Ovary (tissue), 9 donors: Measurements from ENCODE around the gene PLEKHA6. TPM values are rescaled to one million over a fixed set of nuclear protein-coding genes. Genes with fewer than 3 reads are reported as not detected.

Experiments
- DNase-seq, 5 donors: peaks; one replicate each; pipeline ENCODE4 v3.0.0-alpha.2; 2019 to 2020
- H3K27ac ChIP-seq, 2 donors: fragments of 200-600 bp; one replicate each; pipeline versions ENCODE4 v1.5.1 to v1.8.0; 2019 to 2022
- H3K27me3 ChIP-seq: fragments of 200-600 bp; one replicate; pipeline ENCODE4 v1.8.0; 2022
- H3K36me3 ChIP-seq: fragments of 200-600 bp; sonication (generic); one replicate; pipeline ENCODE4 v1.5.1; 2019
- H3K4me1 ChIP-seq: one replicate; pipeline ENCODE4 v1.8.1; 2013; ENCODE audit warnings: mild to moderate bottlenecking, moderate library complexity; ENCODE audit not compliant: insufficient read depth
- H3K4me3 ChIP-seq: fragments of 200-600 bp; sonication (generic); one replicate; pipeline ENCODE4 v1.5.1; 2017
- H3K9me3 ChIP-seq, 2 donors: fragments of 200-600 bp in 1 of 2; sonication (generic) in 1 of 2; one replicate each; pipeline versions ENCODE4 v1.5.1 to v1.8.1; 2013 to 2019; ENCODE audit warnings: mild to moderate bottlenecking in 1 of 2, moderate library complexity in 1 of 2
- CTCF ChIP-seq, 3 donors: fragments of 450-650 bp in 2 of 3; fragments of 200-600 bp in 1 of 3; IDR thresholded peaks; one replicate each; pipeline versions ENCODE4 v1.5.1 to v1.8.0; 2016 to 2022; ENCODE audit warnings: antibody characterized with exemption in 3 of 3, mild to moderate bottlenecking in 1 of 3
- EP300 ChIP-seq: sonication (generic); formaldehyde crosslinking; IDR thresholded peaks from one replicate; pipeline ENCODE4 v1.6.1; 2017; ENCODE audit warnings: antibody characterized with exemption
- POLR2A ChIP-seq: fragments of 450-650 bp; IDR thresholded peaks from one replicate; pipeline ENCODE4 v1.6.1; 2017; ENCODE audit warnings: antibody characterized with exemption, mild to moderate bottlenecking, moderate library complexity
- WGBS, 3 donors: extraction: QIAGEN DNeasy Blood & Tissue Kit in 1 of 3; methylation state at CpG; one replicate each; pipeline versions ENCODE4 v1.1.5 to v1.1.7; 2013 to 2017; 5-methylcytosine and 5-hydroxymethylcytosine counted together
- intact Hi-C, 4 donors: fragments of 100-400 bp; cut with DNase I; formaldehyde crosslinking; loops; one replicate each; pipeline versions ENCODE4 v1.11.0 to v1.15.1; 2022 to 2023
- polyA plus RNA-seq, 2 donors: library from polyadenylated mRNA; stranded (reverse); fragments of 200-250 nt in 1 of 2; fragments of 350-450 nt in 1 of 2; fragmentation: Illumina TruSeq in 1 of 2; extraction: RNeasy Lipid Tissue Mini Kit (QIAGEN cat#74804) in 1 of 2; gene quantifications; one replicate each; pipeline ENCODE4 v1.2.3, GENCODE V29; 2013 to 2014
- total RNA-seq, 7 donors: library from RNA; depleted of rRNA in 2 of 7; stranded (reverse); fragments of >200 nt in 2 of 7; fragmentation: NEBNext Ultra II Directional in 3 of 7; extraction: Animal tissue kit (Norgen Biotek cat#: 25700) in 3 of 7; gene quantifications; one replicate each; pipeline versions ENCODE4 v1.1.0 to v1.2.4, GENCODE V29; 2016 to 2023
- donor health status: DM: no; HTN: no; CAD: no; lungs with moderate emphysema.
- donor health status: DM: no; HTN: no; CAD: no.
- donor health status: Bipolar disorder and iron deficiency.
- donor health status: DM: yes; HTN: yes; CAD: no.
- donor health status: DM: no; HTN: no; CAD: no.
- donor health status: DM: yes; HTN: yes; CAD: no.

PLEKHA6 gene
- total and polyA plus RNA-seq, 9 donors, result 2.3 to 20.5 (median 6.6) TPM

- no peaks in the 10 kb centered on the region for H3K9me3 ChIP-seq
- H3K4me3 ChIP-seq, result no peak overlapping the region
- no peaks in the 10 kb centered on the region for H3K36me3 ChIP-seq
- no peak for DNase-seq
- H3K4me1 ChIP-seq, result peaks cover 3% of the 10 kb centered on the region
- no peak overlapping the region for H3K27ac ChIP-seq
- TF ChIP-seq EP300, result no peak
- no peak for TF ChIP-seq CTCF (IDR thresholded peaks at IDR 0.05)
- intact Hi-C loops, result no loop called here
- 90 to 98% (median 97%) methylated on average over 2 of the region's 2 CpGs for WGBS, 3 donors
- H3K27me3 ChIP-seq, result no peaks in the 10 kb centered on the region
Measured at GRCh38 chr1:204192046-204192445, 167.7 kb downstream of the PLEKHA6 start.

GRCh38 chr1:204191456-204191855 is 168.3 kb downstream of the PLEKHA6 start:
- no peak overlapping the region for H3K27ac ChIP-seq
- H3K4me1 ChIP-seq, result peaks cover 3% of the 10 kb centered on the region
- no peaks in the 10 kb centered on the region for H3K9me3 ChIP-seq
- 80 to 94% (median 83%) methylated on average over 7 of the region's 7 CpGs for WGBS, 3 donors
- no peaks in the 10 kb centered on the region for H3K27me3 ChIP-seq
- intact Hi-C loops, result no loop called here
- H3K4me3 ChIP-seq, result no peak overlapping the region
- DNase-seq, result peak in 1 of 5 donors; percentile 35
- no peaks in the 10 kb centered on the region for H3K36me3 ChIP-seq
- TF ChIP-seq EP300 (no peak), POLR2A (no peak), CTCF (IDR thresholded peaks at IDR 0.05) (no peak)

- Histone ChIP-seq H3K4me1 (peaks cover 3% of the 10 kb centered on the region), H3K36me3 (no peaks in the 10 kb centered on the region), H3K9me3 (no peaks in the 10 kb centered on the region), H3K27me3 (no peaks in the 10 kb centered on the region), H3K27ac (peak overlapping the region; percentile 73), H3K4me3 (no peak overlapping the region)
- TF ChIP-seq POLR2A (no peak), CTCF (IDR thresholded peaks at IDR 0.05) (no peak), EP300 (no peak)
- WGBS, 3 donors, result 16 to 28% (median 21%) methylated on average over 23 to 43 of the region's 44 CpGs
- peak; percentile 51 to 73 (median 69) for DNase-seq
- intact Hi-C loops, result no loop called here
Measured at GRCh38 chr1:204190212-204191211, 169.2 kb downstream of the PLEKHA6 start.

GRCh38 chr1:204188959-204189639 is 170.6 kb downstream of the PLEKHA6 start:
- WGBS, 3 donors, result 84 to 88% (median 84%) methylated on average over 11 of the region's 11 CpGs
- Histone ChIP-seq H3K9me3 (no peaks in the 10 kb centered on the region), H3K27ac (no peak overlapping the region), H3K4me1 (peaks cover 3% of the 10 kb centered on the region), H3K36me3 (no peaks in the 10 kb centered on the region), H3K4me3 (no peak overlapping the region), H3K27me3 (no peaks in the 10 kb centered on the region)
- no peak for TF ChIP-seq CTCF (IDR thresholded peaks at IDR 0.05)
- no peak for TF ChIP-seq EP300
- TF ChIP-seq POLR2A, result no peak
- intact Hi-C loops, result no loop called here
- peak in 1 of 5 donors; percentile 9 for DNase-seq
